K562 (cell line): Measurements from ENCODE around the gene EPB41L4B. TPM values are rescaled to one million over a fixed set of nuclear protein-coding genes. Genes with fewer than 3 reads are reported as not detected.

Experiments used
- ATAC-seq: fragments of 200-7000 bp; cut with Tn5 transposase; 3 replicates; pipeline ENCODE4 v1.9.1; 2020; ENCODE audit warnings: moderate library complexity
- BruUV-seq: library from RNA; stranded (reverse); fragments of 400-500 nt; replicated peaks from 2 replicates; lab custom pipeline; 2021; lab: Mats Ljungman, UMichigan
- CTCF ChIA-PET: fragments of 300-600 bp; formaldehyde crosslinking; extraction: SDS; loops from one replicate; lab custom pipeline; 2021; ENCODE audit warnings: low intra/inter-chr PET ratio; lab: Yijun Ruan, JAX
- POLR2A ChIA-PET: fragments of 300-600, 350-650 bp; sonication (Branson Sonifier 250); formaldehyde crosslinking; extraction: SDS; loops from one replicate; lab custom pipeline; 2021; ENCODE audit warnings: antibody characterized with exemption, inconsistent platforms; lab: Yijun Ruan, JAX
- DNase-seq, 4 experiments: peaks; one replicate each; pipeline versions ENCODE4 v3.0.0 to v3.0.0-alpha.2; 2011 to 2018; ENCODE audit warnings: low spot score in 3 of 4, mixed read lengths in 3 of 4; ENCODE audit errors: extremely low read depth in 1 of 4
- FAIRE-seq: peaks from 2 replicates; lab custom pipeline; 2011; peaks lifted over from hg19 to GRCh38; lab: Jason Lieb, UNC
- H2AFZ ChIP-seq: 2 replicates; pipeline ENCODE4 v1.6.0; 2011; ENCODE audit warnings: low read depth, low read length, control low read depth, inconsistent platforms
- H3K27ac ChIP-seq: fragments of 200-600 bp; 3 replicates; pipeline ENCODE4 v1.8.0; 2011; ENCODE audit warnings: low read depth, mild to moderate bottlenecking, control low read depth, inconsistent platforms, low read length, moderate library complexity, mixed read lengths; ENCODE audit errors: extremely low read depth
- H3K27me3 ChIP-seq, 2 experiments: fragments of 300-600 bp in 1 of 2; 2 replicates in 1 of 2; 3 replicates in 1 of 2; pipeline versions ENCODE4 v1.6.0 to v1.8.0; 2011; ENCODE audit warnings: inconsistent platforms in 2 of 2, low read length in 2 of 2, mild to moderate bottlenecking in 1 of 2, mixed read lengths in 1 of 2, moderate library complexity in 1 of 2; ENCODE audit not compliant: control insufficient read depth in 2 of 2, insufficient read depth in 2 of 2
- H3K36me3 ChIP-seq: fragments of 300-600 bp; 3 replicates; pipeline ENCODE4 v1.8.0; 2011; ENCODE audit warnings: mild to moderate bottlenecking, low read length, inconsistent platforms; ENCODE audit not compliant: control insufficient read depth, insufficient read depth
- H3K4me1 ChIP-seq, 2 experiments: fragments of 200-600 bp in 1 of 2; replicated peaks in 1 of 2; 2 replicates in 1 of 2; 3 replicates in 1 of 2; pipeline versions ENCODE4 v1.5.1 to v1.8.0; 2011; ENCODE audit warnings: inconsistent platforms in 2 of 2, low read length in 2 of 2, mild to moderate bottlenecking in 1 of 2, mixed read lengths in 1 of 2, moderate library complexity in 1 of 2; ENCODE audit not compliant: control insufficient read depth in 2 of 2, insufficient read depth in 2 of 2
- H3K4me2 ChIP-seq: 2 replicates; pipeline ENCODE4 v1.6.1; 2011; ENCODE audit warnings: low read length, control low read depth, inconsistent platforms, mixed read lengths; ENCODE audit not compliant: insufficient read depth
- H3K4me3 ChIP-seq: fragments of 200-600 bp; sonication (generic), shearing (Covaris generic); 2 replicates; pipeline ENCODE4 v1.5.1; 2016; ENCODE audit warnings: control low read depth, inconsistent platforms
- H3K79me2 ChIP-seq: fragments of 200-600 bp; 3 replicates; pipeline ENCODE4 v1.8.0; 2011; ENCODE audit warnings: low read length, inconsistent platforms; ENCODE audit not compliant: control insufficient read depth, insufficient read depth
- H3K9ac ChIP-seq, 2 experiments: 2 replicates each; pipeline versions ENCODE4 v1.6.0 to v1.6.1; 2011; ENCODE audit warnings: low read depth in 2 of 2, low read length in 2 of 2, control low read depth in 1 of 2, inconsistent platforms in 1 of 2, mild to moderate bottlenecking in 1 of 2, mixed read lengths in 1 of 2; ENCODE audit not compliant: insufficient read depth in 1 of 2
- H3K9me1 ChIP-seq: one replicate; pipeline ENCODE4 v1.6.0; 2011; ENCODE audit warnings: inconsistent platforms, mild to moderate bottlenecking, low read length, moderate library complexity; ENCODE audit not compliant: control insufficient read depth, insufficient read depth
- H3K9me3 ChIP-seq: replicated peaks from 2 replicates; pipeline ENCODE4 v1.5.1; 2011; ENCODE audit warnings: low read depth, low read length, inconsistent platforms; ENCODE audit not compliant: control insufficient read depth, insufficient read depth
- H4K20me1 ChIP-seq: replicated peaks from 2 replicates; pipeline ENCODE4 v1.6.1; 2011; ENCODE audit warnings: low read length, inconsistent platforms, mixed read lengths; ENCODE audit not compliant: control insufficient read depth, insufficient read depth
- CBX2 ChIP-seq: fragments of 200-600 bp; sonication (generic); IDR thresholded peaks from one replicate; pipeline ENCODE4 v1.6.1; 2012; ENCODE audit warnings: mild to moderate bottlenecking, low read length, inconsistent platforms; ENCODE audit not compliant: insufficient read depth, poor library complexity, severe bottlenecking
- CREM ChIP-seq: IDR thresholded peaks from 2 replicates; pipeline ENCODE4 v1.6.1; 2014; ENCODE audit warnings: antibody characterized with exemption, low read depth
- DNMT1 ChIP-seq: fragments of 450-650 bp; IDR thresholded peaks from 2 replicates; pipeline ENCODE4 v1.6.1; 2016; ENCODE audit warnings: antibody characterized with exemption, mild to moderate bottlenecking
- ESRRA ChIP-seq: fragments of 450-650 bp; IDR thresholded peaks from 2 replicates; pipeline ENCODE4 v1.6.1; 2014; ENCODE audit warnings: low read depth, mild to moderate bottlenecking, moderate library complexity, borderline replicate concordance
- FOXM1 ChIP-seq, 2 experiments: fragments of 450-650 bp in 1 of 2; sonication (generic) in 1 of 2; formaldehyde crosslinking in 1 of 2; IDR thresholded peaks; 2 replicates each; pipeline versions ENCODE4 v1.6.1 to v1.9.0; 2017 to 2022; ENCODE audit warnings: low read depth in 2 of 2, mild to moderate bottlenecking in 2 of 2, missing genetic modification reagents in 1 of 2, moderate library complexity in 1 of 2
- HDAC1 ChIP-seq, 2 experiments: fragments of 450-650 bp; IDR thresholded peaks; 2 replicates each; pipeline ENCODE4 v1.6.1; 2016 to 2017; ENCODE audit warnings: inconsistent platforms in 1 of 2, mild to moderate bottlenecking in 1 of 2, moderate library complexity in 1 of 2
- HMG20A ChIP-seq: fragments of 450-650 bp; formaldehyde crosslinking; conservative IDR thresholded peaks from 2 replicates; pipeline ENCODE4 v1.4.0; 2020; ENCODE audit warnings: mild to moderate bottlenecking, mixed read lengths
- MLLT1 ChIP-seq, 2 experiments: fragments of 450-650 bp; IDR thresholded peaks; 2 replicates each; pipeline ENCODE4 v1.6.1; 2016
- NCOA4 ChIP-seq: fragments of 450-650 bp; IDR thresholded peaks from 2 replicates; pipeline ENCODE4 v1.6.1; 2018; ENCODE audit warnings: mild to moderate bottlenecking; ENCODE audit not compliant: partially characterized antibody
- NEUROD1 ChIP-seq: fragments of 150-350 bp; IDR thresholded peaks from 2 replicates; pipeline ENCODE4 v1.6.1; 2014; ENCODE audit warnings: borderline replicate concordance, low read length, low read depth; ENCODE audit not compliant: partially characterized antibody
- RBM39 ChIP-seq: fragments of 200-400 bp; formaldehyde crosslinking; optimal IDR thresholded peaks from 2 replicates; pipeline ENCODE3; 2018; ENCODE audit warnings: low read depth, low read length
- RFX1 ChIP-seq: fragments of 450-650 bp; IDR thresholded peaks from 2 replicates; pipeline ENCODE4 v1.6.1; 2016; ENCODE audit warnings: mild to moderate bottlenecking, moderate library complexity
- SIX5 ChIP-seq, 2 experiments: IDR thresholded peaks; 2 replicates each; pipeline ENCODE4 v1.6.1; 2011; ENCODE audit warnings: low read length in 2 of 2, borderline replicate concordance in 1 of 2, low read depth in 1 of 2, mild to moderate bottlenecking in 1 of 2, moderate library complexity in 1 of 2; ENCODE audit not compliant: insufficient read depth in 1 of 2
- VEZF1 ChIP-seq: fragments of 200-800 bp; sonication (Bioruptor generic); IDR thresholded peaks from 2 replicates; pipeline ENCODE4 v1.6.1; 2017; ENCODE audit warnings: missing genetic modification characterization, missing compliant biosample characterization
- XRCC4 ChIP-seq: IDR thresholded peaks from one replicate; pipeline ENCODE4 v1.6.1; 2011; ENCODE audit not compliant: insufficient read depth, insufficient read length; ENCODE audit errors: extremely low read depth
- ZC3H4 ChIP-seq: sonication (generic); formaldehyde crosslinking; IDR thresholded peaks from 2 replicates; pipeline ENCODE4 v1.9.0; 2021; ENCODE audit warnings: missing genetic modification reagents, borderline replicate concordance
- ZNF165 ChIP-seq: fragments of 250-450 bp; sonication (Bioruptor Pico); IDR thresholded peaks from 2 replicates; pipeline ENCODE4 v1.4.0; 2020; ENCODE audit warnings: borderline replicate concordance
- ZNF24 ChIP-seq: fragments of 450-650 bp; IDR thresholded peaks from 2 replicates; pipeline ENCODE4 v1.6.1; 2016
- ZNF431 ChIP-seq: sonication (generic); formaldehyde crosslinking; IDR thresholded peaks from 2 replicates; pipeline ENCODE4 v1.8.0; 2022; ENCODE audit warnings: mild to moderate bottlenecking, missing genetic modification reagents
- ZNF583 ChIP-seq: fragments of 250-450 bp; sonication (Bioruptor Pico); IDR thresholded peaks from 2 replicates; pipeline ENCODE4 v1.4.0; 2020
- WGBS: fragments of 100-300 bp; shearing (Covaris generic); methylation state at CpG from one replicate; pipeline ENCODE4 v1.1.6; 2016; ENCODE audit warnings: low coverage, mixed read lengths; ENCODE audit not compliant: insufficient coverage; ENCODE audit errors: missing lambda C conversion rate; 5-methylcytosine and 5-hydroxymethylcytosine counted together
- in situ Hi-C: fragments of 300-500 bp; cut with MboI; formaldehyde crosslinking; loops from 4 replicates; pipeline ENCODE4 v1.15.0; 2018; ENCODE audit warnings: inconsistent platforms, mixed read lengths
- intact Hi-C: fragments of 100-400 bp; cut with micrococcal nuclease; formaldehyde crosslinking; loops from 2 replicates; pipeline ENCODE4 v1.14.2; 2022
- polyA plus RNA-seq, 8 experiments: library from polyadenylated mRNA; depleted of rRNA in 4 of 8; stranded (reverse) in 5 of 8; unstranded in 3 of 8; fragments of >200 nt; fragmentation: Nextera tagmentation in 2 of 8; fragmentation: Illumina TruSeq in 1 of 8; extraction: Ambion mirVana in 2 of 8; extraction: Trizol in 1 of 8; gene quantifications; 2 replicates each; pipeline versions ENCODE4 v1.2.1 to v1.2.3, GENCODE V29; 2011 to 2014; ENCODE audit warnings: inconsistent platforms in 1 of 8, missing spikeins in 1 of 8
- total RNA-seq, 7 experiments: library from RNA; depleted of rRNA in 6 of 7; stranded (reverse); fragments of >200 nt in 6 of 7; fragmentation: Illumina TruSeq in 2 of 7; extraction: Trizol in 2 of 7; gene quantifications; 2 replicates each; pipeline versions ENCODE4 v1.2.1 to v1.2.3, GENCODE V29; 2011 to 2021; ENCODE audit warnings: low replicate concordance in 1 of 7
- TF ChIP-seq, protein P1 (sequence below): fragments of 250-450 bp; sonication (Bioruptor Pico); IDR thresholded peaks from 2 replicates; pipeline ENCODE4 v1.4.0; 2020

Gene EPB41L4B
- total and polyA plus RNA-seq, 9 of the 15 experiments (the other 6 are each of a cell fraction or from before 2014, with no cell fraction given): 0.09 to 0.38 (median 0.21) TPM

GRCh38 chr9:109171926-109172325 is 148.9 kb downstream of the EPB41L4B start:
- Histone ChIP-seq H3K9me1 (no peaks in the 10 kb centered on the region), H3K27ac (no peak overlapping the region), H3K4me3 (no peak overlapping the region), H3K9ac (peak overlapping the region in 1 of 2 experiments; percentile 3; a peak in 2 of 4 replicates), H3K9me3 (no peaks in the 10 kb centered on the region), H3K4me1 (peaks cover 0 to 9% of the 10 kb centered on the region in 2 experiments; a peak in 1 of 5 replicates), H2AFZ (peak overlapping the region; percentile 73), H3K27me3 (no peaks in the 10 kb centered on the region), H4K20me1 (no peaks in the 10 kb centered on the region), H3K36me3 (no peaks in the 10 kb centered on the region), H3K4me2 (no peak overlapping the region), H3K79me2 (no peaks in the 10 kb centered on the region)
- FAIRE-seq: peak; percentile 37
- ChIA-PET CTCF (no interaction called here), POLR2A (interaction anchor here (0.7 to 1.3 kb wide), 3 partner anchors 8 to 37 kb away, joined by 3 to 4 read pairs (median 3); no protein-coding TSS in a partner anchor)
- in situ Hi-C loops: no loop called here
- BruUV-seq: no TSS peak
- peak; percentile 35 for ATAC-seq
- intact Hi-C loops: no loop called here
- peak in 2 of 4 experiments; percentile 23 to 29 for DNase-seq
- WGBS: 36% methylated on average over 3 of the region's 3 CpGs
- TF ChIP-seq ESRRA (no peak), XRCC4 (no peak), ZNF165 (CRISPR knock-in tag) (no peak), ZNF583 (CRISPR knock-in tag) (no peak), NCOA4 (no peak), ZNF431 (CRISPR knock-in tag) (no peak), DNMT1 (no peak), ZNF24 (no peak), ZC3H4 (CRISPR knock-in tag) (no peak), SIX5 (IDR thresholded peaks at IDR 0.05; ENCODE audit: borderline replicate concordance in 1 of 2, insufficient read depth in 1 of 2, low read depth in 1 of 2, low read length in 2 of 2) (no peak), RFX1 (no peak), VEZF1 (CRISPR knock-in tag) (no peak), HDAC1 (IDR thresholded peaks at IDR 0.05) (no peak), RBM39 (no peak), MLLT1 (IDR thresholded peaks at IDR 0.05) (no peak), FOXM1 (IDR thresholded peaks at IDR 0.05; ENCODE audit: low read depth) (no peak), FOXM1 (CRISPR knock-in tag; IDR thresholded peaks at IDR 0.05; ENCODE audit: low read depth) (no peak), CBX2 (no peak), CREM (0 out of 2 replicates have a peak, but pooled peaks have one; percentile 8), HMG20A (CRISPR knock-in tag) (no peak), NEUROD1 (no peak)
- TF ChIP-seq, protein P1, sequence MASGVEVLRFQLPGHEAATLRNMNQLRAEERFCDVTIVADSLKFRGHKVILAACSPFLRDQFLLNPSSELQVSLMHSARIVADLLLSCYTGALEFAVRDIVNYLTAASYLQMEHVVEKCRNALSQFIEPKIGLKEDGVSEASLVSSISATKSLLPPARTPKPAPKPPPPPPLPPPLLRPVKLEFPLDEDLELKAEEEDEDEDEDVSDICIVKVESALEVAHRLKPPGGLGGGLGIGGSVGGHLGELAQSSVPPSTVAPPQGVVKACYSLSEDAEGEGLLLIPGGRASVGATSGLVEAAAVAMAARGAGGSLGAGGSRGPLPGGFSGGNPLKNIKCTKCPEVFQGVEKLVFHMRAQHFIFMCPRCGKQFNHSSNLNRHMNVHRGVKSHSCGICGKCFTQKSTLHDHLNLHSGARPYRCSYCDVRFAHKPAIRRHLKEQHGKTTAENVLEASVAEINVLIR: no peak
